Heart right ventricle (tissue), 16 donors: Measurements from ENCODE around the gene EFNA4. TPM values are rescaled to one million over a fixed set of nuclear protein-coding genes. Genes with fewer than 3 reads are reported as not detected.
A peak's percentile ranks its signal among the peaks of the same experiment; 100 is the strongest.

Experiments
- ATAC-seq, 8 donors: fragments of 200-7000 bp; cut with Tn5 transposase; one replicate each; pipeline ENCODE4 v1.9.1; 2020; ENCODE audit warnings: mild to moderate bottlenecking in 8 of 8, moderate library complexity in 8 of 8, moderate number of reproducible peaks in 1 of 8
- DNase-seq, 2 donors: peaks; one replicate each; pipeline ENCODE4 v3.0.0-alpha.2; 2020
- H3K27ac ChIP-seq, 10 donors: fragments of 200-600 bp; sonication (generic) in 2 of 10; one replicate each; pipeline versions ENCODE4 v1.5.0 to v1.8.0; 2020 to 2022; ENCODE audit warnings: mild to moderate bottlenecking in 3 of 10
- H3K27me3 ChIP-seq, 7 donors: fragments of 200-600 bp; one replicate each; pipeline ENCODE4 v1.8.0; 2021 to 2022; ENCODE audit warnings: mild to moderate bottlenecking in 2 of 7
- H3K36me3 ChIP-seq, 9 donors: fragments of 200-600 bp; sonication (generic) in 1 of 9; one replicate each; pipeline versions ENCODE4 v1.5.0 to v1.8.0; 2020 to 2022; ENCODE audit warnings: mild to moderate bottlenecking in 2 of 9
- H3K4me1 ChIP-seq, 9 donors: fragments of 200-600 bp; sonication (generic) in 1 of 9; one replicate each; pipeline versions ENCODE4 v1.5.0 to v1.8.0; 2020 to 2022; ENCODE audit warnings: mild to moderate bottlenecking in 4 of 9
- H3K4me3 ChIP-seq, 10 donors: fragments of 200-600 bp; sonication (generic) in 2 of 10; one replicate each; pipeline versions ENCODE4 v1.5.0 to v1.8.0; 2020 to 2022; ENCODE audit warnings: mild to moderate bottlenecking in 7 of 10, moderate library complexity in 2 of 10
- H3K9me3 ChIP-seq, 11 donors: fragments of 200-600 bp in 10 of 11; sonication (generic) in 2 of 11; one replicate each; pipeline versions ENCODE4 v1.5.0 to v1.8.0; 2013 to 2022; ENCODE audit warnings: mild to moderate bottlenecking in 2 of 11, control low read depth in 1 of 11, moderate library complexity in 1 of 11
- CTCF ChIP-seq, 9 donors: fragments of 200-600 bp; sonication (generic) in 2 of 9; IDR thresholded peaks; one replicate each; pipeline versions ENCODE4 v1.5.0 to v1.8.0; 2021 to 2022; ENCODE audit warnings: antibody characterized with exemption in 9 of 9, mild to moderate bottlenecking in 5 of 9, moderate library complexity in 1 of 9
- WGBS, 2 donors: extraction: QIAGEN DNeasy Blood & Tissue Kit; methylation state at CpG; one replicate each; pipeline ENCODE4 v1.1.7; 2013; ENCODE audit warnings: inconsistent platforms in 1 of 2; 5-methylcytosine and 5-hydroxymethylcytosine counted together
- intact Hi-C, 10 donors: fragments of 100-400 bp; cut with DNase I; formaldehyde crosslinking; loops; one replicate each; pipeline versions ENCODE4 v1.11.1 to v1.14.2; 2022
- polyA plus RNA-seq, 2 donors: library from polyadenylated mRNA; stranded (reverse); fragments of 200-250 nt; gene quantifications; one replicate each; pipeline ENCODE4 v1.2.3, GENCODE V29; 2013
- total RNA-seq, 10 donors: library from RNA; stranded (reverse); fragmentation: NEBNext Ultra II Directional in 3 of 10; extraction: Animal tissue kit (Norgen Biotek cat#: 25700) in 3 of 10; gene quantifications; one replicate each; pipeline versions ENCODE4 v1.2.1 to v1.2.4, GENCODE V29; 2021 to 2023
- donor health status: Arrhythmogenic right ventricular cardiomyopathy.
- donor health status: ischemic (EF 13 %, LVEDD 7.1; RV severe dilation, severe dysfunction).
- donor health status: healthy with polysubstance abuse.
- donor health status: DM: no; HTN: yes; CAD: no.
- donor health status: DM: no; HTN: no; CAD: no.
- donor health status: ischemic (EF 25% LVEDD 6.9; RV normal size, moderate dysfunction).
- donor health status: ischemic (EF 25% LVEDD 5.7; RV mildly dilated, moderate dysfunction).
- donor health status: healthy.
- donor health status: DM: yes; HTN: yes; CAD: no.
- donor health status: Ischemic cardiomyopathy.
- donor health status: ischemic (EF 35%, LVEDD 5.7; RV mildly dilated, moderate dysfunction).
- donor health status: nonischemic (EF 11% LVEDD 7.7; RV severe dilation, severe dysfunction).
- donor health status: DM: yes; HTN: yes; CAD: no.
- donor health status: PGD.
- donor health status: ischemic (EF 29% LVEDD 5.4; RV normal size, mild dysfunction).
- donor health status: nonischemic (EF 23%, LVEDD 6.1; RV moderate dilation, normal function).

The EFNA4 gene
- total and polyA plus RNA-seq, 12 donors = 0.49 to 5.4 (median 1.9) TPM

- WGBS, 2 donors = 89 to 94% methylated on average over 26 of the region's 26 CpGs
- DNase-seq = no peak
- Histone ChIP-seq H3K4me3 (no peak overlapping the region), H3K9me3 (no peaks in the 10 kb centered on the region), H3K27me3 (no peaks in the 10 kb centered on the region), H3K4me1 (peaks cover 12 to 63% (median 36%) of the 10 kb centered on the region in 9 donors), H3K27ac (peak overlapping the region; percentile 78 to 91 (median 85)), H3K36me3 (peaks cover 0 to 35% (median 9%) of the 10 kb centered on the region in 9 donors)
- no peak for TF ChIP-seq CTCF (IDR thresholded peaks at IDR 0.05)
- intact Hi-C loops = loop anchor here in 7 of 10 donors (2.0 to 10.0 kb wide), 7 partner anchors 36 to 62 kb away; partner anchors contain the start of genes PBXIP1 (in 2 of the 7), PYGO2 (in 2 of the 7), ADAM15 (in 1 of the 7) and CKS1B (in 1 of the 7)
- peak in 1 of 8 donors; percentile 6 for ATAC-seq
Observed at GRCh38 chr1:155016231-155016831, 47.2 kb upstream of the EFNA4 start.

- ATAC-seq = peak; percentile 88 to 95 (median 92)
- peak; percentile 88 to 89 for DNase-seq
- Histone ChIP-seq H3K4me3 (peak overlapping the region in 9 of 10 donors; percentile 31 to 64 (median 57)), H3K27ac (peak overlapping the region; percentile 78 to 91 (median 85)), H3K36me3 (peaks cover 0 to 35% (median 9%) of the 10 kb centered on the region in 9 donors), H3K4me1 (peaks cover 12 to 55% (median 27%) of the 10 kb centered on the region in 9 donors), H3K9me3 (no peaks in the 10 kb centered on the region), H3K27me3 (no peaks in the 10 kb centered on the region)
- intact Hi-C loops = loop anchor here in 7 of 10 donors (1.0 to 10.0 kb wide), 8 partner anchors 16 to 62 kb away; partner anchors contain the start of genes PBXIP1 (in 2 of the 7), PYGO2 (in 2 of the 7), ADAM15 (in 1 of the 7) and CKS1B (in 1 of the 7)
- 4 to 5% methylated on average over 45 to 48 of the region's 49 CpGs for WGBS, 2 donors
- TF ChIP-seq CTCF (IDR thresholded peaks at IDR 0.05) = peak; percentile 97 to 100 (median 98)
Observed at GRCh38 chr1:155017041-155017945, 46.2 kb upstream of the EFNA4 start.

- DNase-seq (no peak), ATAC-seq (peak in 3 of 8 donors; percentile 1)
- H3K36me3 ChIP-seq = peaks cover 0 to 33% (median 9%) of the 10 kb centered on the region in 9 donors
- H3K27ac ChIP-seq = peak overlapping the region; percentile 78 to 91 (median 85)
- TF ChIP-seq CTCF (IDR thresholded peaks at IDR 0.05) = no peak
- peak overlapping the region in 9 of 10 donors; percentile 31 to 64 (median 57) for H3K4me3 ChIP-seq
- WGBS, 2 donors = 51 to 56% methylated on average over 6 of the region's 6 CpGs
- intact Hi-C loops = loop anchor here in 7 of 10 donors (1.0 to 10.0 kb wide), 8 partner anchors 17 to 63 kb away; partner anchors contain the start of genes PBXIP1 (in 2 of the 7), PYGO2 (in 2 of the 7), ADAM15 (in 1 of the 7) and CKS1B (in 1 of the 7)
- no peaks in the 10 kb centered on the region for H3K27me3 ChIP-seq
- H3K4me1 ChIP-seq = peaks cover 12 to 55% (median 20%) of the 10 kb centered on the region in 9 donors
- no peaks in the 10 kb centered on the region for H3K9me3 ChIP-seq
Observed at GRCh38 chr1:155017946-155018316, 45.6 kb upstream of the EFNA4 start.
